Measurements from ENCODE around the gene SLC43A3. TPM values are rescaled to one million over a fixed set of nuclear protein-coding genes. Genes with fewer than 3 reads are reported as not detected.

Gene SLC43A3
- total and polyA plus RNA-seq, 7 donors: 11.3 to 43.9 (median 25.2) TPM

DNA sequence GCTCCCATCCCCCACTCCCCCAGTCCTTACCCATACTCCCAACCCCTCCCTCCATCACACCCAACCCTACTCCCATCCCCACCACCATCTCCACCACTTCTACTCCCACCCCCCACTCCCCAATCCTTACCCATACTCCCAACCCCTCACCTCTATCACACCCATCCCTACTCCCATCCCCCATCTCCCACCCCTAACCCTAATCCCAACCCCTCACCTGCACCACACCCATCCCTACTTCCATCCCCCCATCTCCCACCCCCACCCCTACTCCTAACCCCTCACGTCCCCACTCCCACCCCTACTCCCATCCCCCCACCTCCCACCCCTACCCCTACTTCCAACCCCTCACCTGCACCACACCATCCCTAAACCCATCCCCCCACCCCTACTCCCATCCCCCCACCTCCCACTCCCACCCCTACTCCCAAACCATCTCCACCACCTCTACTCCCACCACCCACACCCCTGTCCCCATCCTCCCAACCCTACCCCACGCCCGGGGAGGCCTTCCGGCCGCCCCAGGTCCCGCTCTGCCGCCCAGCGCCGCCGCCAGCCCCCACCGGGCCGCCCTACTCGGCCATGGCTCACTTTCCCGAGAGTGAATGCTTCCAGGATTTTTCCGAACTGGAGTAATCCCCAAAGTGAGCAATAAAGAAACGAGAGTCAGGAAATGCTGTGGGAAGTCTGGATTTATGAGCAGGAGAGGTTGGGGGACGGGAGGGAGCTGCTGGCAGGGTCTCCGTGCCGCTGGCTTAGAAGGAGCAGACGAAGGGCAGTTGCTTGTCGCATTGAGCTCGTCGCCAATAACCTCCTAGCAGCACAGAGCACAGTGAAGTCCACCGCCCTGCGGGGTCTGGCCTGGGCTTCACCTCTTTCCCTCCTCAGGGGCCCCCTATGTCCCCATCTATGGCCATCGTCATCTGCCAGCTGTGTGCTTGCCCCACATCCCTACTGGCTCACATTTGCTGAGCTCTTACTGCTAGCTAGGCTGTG, 50.5 kb downstream of the SLC43A3 start:
- intact Hi-C loops (cut with DNase I): no loop called here
- no peaks in the 10 kb centered on the region for H3K9me3 ChIP-seq
- no peaks in the 10 kb centered on the region for H3K36me3 ChIP-seq
- no peak overlapping the region for H3K4me3 ChIP-seq
- WGBS, 2 donors: 68% methylated on average over 26 of the region's 26 CpGs
- TF ChIP-seq CTCF (IDR thresholded peaks at IDR 0.05): no peak
- no peak for TF ChIP-seq POLR2AphosphoS5 (IDR thresholded peaks at IDR 0.05)
- H3K27ac ChIP-seq: no peak overlapping the region
- H3K27me3 ChIP-seq: peaks cover 0 to 4% (median 0%) of the 10 kb centered on the region in 3 donors
- no peaks in the 10 kb centered on the region for H3K4me1 ChIP-seq
- no peak for DNase-seq

GRCh38 chr11:57375490-57375889, 51.4 kb downstream of the SLC43A3 start:
- no peaks in the 10 kb centered on the region for H3K36me3 ChIP-seq
- peaks cover 0 to 4% (median 0%) of the 10 kb centered on the region in 3 donors for H3K27me3 ChIP-seq
- intact Hi-C loops (cut with DNase I): no loop called here
- H3K27ac ChIP-seq: no peak overlapping the region
- DNase-seq: no peak
- no peaks in the 10 kb centered on the region for H3K9me3 ChIP-seq
- no peaks in the 10 kb centered on the region for H3K4me1 ChIP-seq
- WGBS, 2 donors: 68 to 81% methylated on average over 2 of the region's 2 CpGs
- H3K4me3 ChIP-seq: no peak overlapping the region
- no peak for TF ChIP-seq CTCF (IDR thresholded peaks at IDR 0.05)
- TF ChIP-seq POLR2A (IDR thresholded peaks at IDR 0.05): no peak
- no peak for TF ChIP-seq POLR2AphosphoS5 (IDR thresholded peaks at IDR 0.05)
- no peak for TF ChIP-seq EP300 (IDR thresholded peaks at IDR 0.05)

GRCh38 chr11:57374966-57375365, 52.0 kb downstream of the SLC43A3 start:
- intact Hi-C loops (cut with DNase I): no loop called here
- Histone ChIP-seq H3K27me3 (peaks cover 0 to 4% (median 0%) of the 10 kb centered on the region in 3 donors), H3K36me3 (no peaks in the 10 kb centered on the region), H3K9me3 (no peaks in the 10 kb centered on the region), H3K4me3 (no peak overlapping the region), H3K4me1 (no peaks in the 10 kb centered on the region), H3K27ac (no peak overlapping the region)
- DNase-seq: no peak
- no peak for TF ChIP-seq CTCF (IDR thresholded peaks at IDR 0.05)
- WGBS, 2 donors: 91 to 94% methylated on average over 3 of the region's 3 CpGs

DNA sequence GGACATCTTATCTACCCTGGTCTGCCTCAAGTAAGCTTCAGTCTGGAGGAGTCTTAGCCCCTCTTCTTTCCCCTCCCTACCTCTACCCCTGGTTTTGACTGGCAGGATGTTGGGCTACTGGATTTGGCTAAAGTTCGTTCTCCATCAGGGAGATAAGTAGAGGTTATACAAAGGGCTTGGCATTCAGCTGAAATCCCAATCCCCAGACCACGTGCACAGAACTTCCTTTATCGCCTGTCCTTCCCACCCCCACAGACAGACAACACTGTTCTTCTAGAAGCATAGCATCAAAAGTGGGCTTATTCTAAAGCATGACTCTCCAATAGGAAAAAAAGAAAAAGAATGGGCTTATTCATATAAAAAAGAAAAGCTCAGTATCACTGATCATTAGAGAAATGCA, 53.8 kb downstream of the SLC43A3 start:
- Histone ChIP-seq H3K27me3 (peaks cover 0 to 4% (median 0%) of the 10 kb centered on the region in 3 donors), H3K9me3 (no peaks in the 10 kb centered on the region), H3K4me1 (no peaks in the 10 kb centered on the region), H3K4me3 (no peak overlapping the region), H3K27ac (no peak overlapping the region), H3K36me3 (no peaks in the 10 kb centered on the region)
- WGBS, 2 donors: 64 to 68% methylated on average over 3 of the region's 3 CpGs
- no peak for TF ChIP-seq POLR2A (IDR thresholded peaks at IDR 0.05)
- no peak for TF ChIP-seq EP300 (IDR thresholded peaks at IDR 0.05)
- no peak for TF ChIP-seq CTCF (IDR thresholded peaks at IDR 0.05)
- TF ChIP-seq POLR2AphosphoS5 (IDR thresholded peaks at IDR 0.05): no peak
- DNase-seq: no peak
- intact Hi-C loops (cut with DNase I): no loop called here
